Neural cell (in vitro differentiated cells): ENCODE results near the gene CNNM3. TPM values are rescaled to one million over a fixed set of nuclear protein-coding genes. Genes with fewer than 3 reads are reported as not detected.

Experiments
- H2AFZ ChIP-seq: fragments of 200-600, 300-800 bp; sonication (generic), shearing (Covaris generic); 2 replicates; pipeline ENCODE4 v1.6.0; 2014; ENCODE audit warnings: low read depth, mild to moderate bottlenecking, antibody characterized with exemption, low read length, moderate library complexity
- H3F3A ChIP-seq: fragments of 200-600 bp; shearing (Covaris generic); 2 replicates; pipeline ENCODE4 v1.6.1; 2016; ENCODE audit warnings: mild to moderate bottlenecking, moderate library complexity, mixed read lengths, antibody characterized with exemption, low read length; ENCODE audit not compliant: insufficient read depth, poor library complexity, severe bottlenecking
- H3K27ac ChIP-seq: fragments of 200-600, 300-800 bp; sonication (generic), shearing (Covaris generic); 2 replicates; pipeline ENCODE4 v1.5.1; 2014; ENCODE audit warnings: mild to moderate bottlenecking, low read length, moderate library complexity
- H3K27me3 ChIP-seq: fragments of 300-800, 200-600 bp; sonication (generic), shearing (Covaris generic); 2 replicates; pipeline ENCODE4 v1.6.0; 2014; ENCODE audit warnings: mild to moderate bottlenecking, low read depth, low read length, moderate library complexity; ENCODE audit not compliant: insufficient read depth
- H3K36me3 ChIP-seq: fragments of 300-800, 200-600 bp; sonication (generic), shearing (Covaris generic); 2 replicates; pipeline ENCODE4 v1.5.1; 2014; ENCODE audit warnings: mild to moderate bottlenecking, antibody characterized with exemption, low read length, moderate library complexity; ENCODE audit not compliant: insufficient read depth
- H3K4me2 ChIP-seq: fragments of 300-800, 200-600 bp; sonication (generic), shearing (Covaris generic); 2 replicates; pipeline ENCODE4 v1.6.0; 2014; ENCODE audit warnings: mild to moderate bottlenecking, low read length
- H3K4me3 ChIP-seq: fragments of 300-800, 200-600 bp; sonication (generic), shearing (Covaris generic); 2 replicates; pipeline ENCODE4 v1.5.1; 2014; ENCODE audit warnings: mild to moderate bottlenecking, low read length, moderate library complexity
- H3K79me2 ChIP-seq: fragments of 200-600 bp; shearing (Covaris generic); replicated peaks from 2 replicates; pipeline ENCODE4 v1.6.0; 2014; ENCODE audit warnings: mild to moderate bottlenecking, low read length, moderate library complexity; ENCODE audit not compliant: insufficient read depth
- H3K9ac ChIP-seq: fragments of 300-800, 200-600 bp; sonication (generic), shearing (Covaris generic); 2 replicates; pipeline ENCODE4 v1.6.1; 2016; ENCODE audit warnings: mild to moderate bottlenecking, low read length, mixed read lengths
- H3K9me2 ChIP-seq: fragments of 200-600 bp; shearing (Covaris generic); 2 replicates; pipeline ENCODE4 v1.6.1; 2016; ENCODE audit warnings: mild to moderate bottlenecking, low read length, mixed read lengths; ENCODE audit not compliant: insufficient read depth
- H3K9me3 ChIP-seq: fragments of 200-600, 300-800 bp; sonication (generic), shearing (Covaris generic); 2 replicates; pipeline ENCODE4 v1.6.1; 2016; ENCODE audit warnings: mild to moderate bottlenecking, mixed run types, low read length, moderate library complexity, mixed read lengths
- H4K20me1 ChIP-seq: fragments of 200-600 bp; shearing (Covaris generic); 2 replicates; pipeline ENCODE4 v1.6.1; 2016; ENCODE audit warnings: mild to moderate bottlenecking, mixed run types; ENCODE audit not compliant: insufficient read depth
- CTCF ChIP-seq: fragments of 450-650 bp; IDR thresholded peaks from 2 replicates; pipeline ENCODE4 v1.5.1; 2014; ENCODE audit warnings: antibody characterized with exemption, mild to moderate bottlenecking, moderate library complexity; ENCODE audit not compliant: poor library complexity, severe bottlenecking
- EP300 ChIP-seq: fragments of 450-650 bp; conservative IDR thresholded peaks from 2 replicates; pipeline ENCODE4 v1.6.1; 2014; ENCODE audit warnings: antibody characterized with exemption, mild to moderate bottlenecking, moderate library complexity; ENCODE audit not compliant: poor library complexity, severe bottlenecking
- EZH2 ChIP-seq: fragments of 200-600, 300-800 bp; shearing (Covaris generic), sonication (generic); IDR thresholded peaks from 2 replicates; pipeline ENCODE4 v1.6.1; 2014; ENCODE audit warnings: antibody characterized with exemption, low read length, borderline replicate concordance, mild to moderate bottlenecking; ENCODE audit not compliant: insufficient read depth, poor library complexity, severe bottlenecking
- MXI1 ChIP-seq: fragments of 450-650 bp; conservative IDR thresholded peaks from 2 replicates; pipeline ENCODE4 v1.6.1; 2014; ENCODE audit warnings: antibody characterized with exemption, mild to moderate bottlenecking; ENCODE audit not compliant: poor library complexity, severe bottlenecking
- POLR2AphosphoS5 ChIP-seq: IDR thresholded peaks from 2 replicates; pipeline ENCODE4 v1.6.1; 2012
- RAD21 ChIP-seq: fragments of 450-650 bp; conservative IDR thresholded peaks from 2 replicates; pipeline ENCODE4 v1.6.1; 2014; ENCODE audit warnings: antibody characterized with exemption, mild to moderate bottlenecking, moderate library complexity
- REST ChIP-seq: IDR thresholded peaks from 2 replicates; pipeline ENCODE4 v1.6.1; 2012; ENCODE audit warnings: borderline replicate concordance
- SMC3 ChIP-seq: fragments of 450-650 bp; conservative IDR thresholded peaks from 2 replicates; pipeline ENCODE4 v1.6.1; 2014; ENCODE audit warnings: antibody characterized with exemption, mild to moderate bottlenecking, moderate library complexity; ENCODE audit not compliant: poor library complexity
- TAF1 ChIP-seq: IDR thresholded peaks from 2 replicates; pipeline ENCODE4 v1.6.1; 2012; ENCODE audit warnings: low read depth
- polyA plus RNA-seq: library from polyadenylated mRNA; depleted of rRNA; stranded (reverse); fragments of >200 nt; gene quantifications from 2 replicates; pipeline ENCODE4 v1.2.3, GENCODE V29; 2014

The CNNM3 gene
- polyA plus RNA-seq, 1 donor from 2014 or later, result 9.6 TPM

- Histone ChIP-seq H3K27me3 (no peaks in the 10 kb centered on the region), H3K79me2 (peaks cover 5% of the 10 kb centered on the region), H3K4me2 (no peak overlapping the region), H3K9me3 (no peaks in the 10 kb centered on the region), H3K27ac (no peak overlapping the region), H3K36me3 (peaks cover 7% of the 10 kb centered on the region), H3F3A (no peaks in the 10 kb centered on the region), H2AFZ (no peak overlapping the region), H3K4me3 (no peak overlapping the region), H3K9me2 (no peaks in the 10 kb centered on the region), H4K20me1 (no peaks in the 10 kb centered on the region), H3K9ac (no peak overlapping the region)
- no peak for TF ChIP-seq EP300
- no peak for TF ChIP-seq TAF1
- no peak for TF ChIP-seq POLR2AphosphoS5
- TF ChIP-seq RAD21, result no peak
- TF ChIP-seq CTCF, result no peak
- TF ChIP-seq MXI1, result no peak
- TF ChIP-seq REST, result no peak
- no peak for TF ChIP-seq EZH2
- TF ChIP-seq SMC3, result no peak
Observed at GRCh38 chr2:96825057-96825456, 9.0 kb downstream of the CNNM3 start.

GRCh38 chr2:96826546-96827278 lies 10.6 kb downstream of the CNNM3 start:
- Histone ChIP-seq H3K79me2 (no peaks in the 10 kb centered on the region), H3K4me2 (no peak overlapping the region), H3K9me3 (no peaks in the 10 kb centered on the region), H3K27ac (no peak overlapping the region), H3K4me3 (no peak overlapping the region), H3K9me2 (no peaks in the 10 kb centered on the region), H3K36me3 (peaks cover 10% of the 10 kb centered on the region), H2AFZ (no peak overlapping the region), H3F3A (no peaks in the 10 kb centered on the region), H3K9ac (no peak overlapping the region), H3K27me3 (no peaks in the 10 kb centered on the region), H4K20me1 (no peaks in the 10 kb centered on the region)
- TF ChIP-seq TAF1 (no peak), EZH2 (no peak), POLR2AphosphoS5 (no peak), EP300 (no peak), CTCF (no peak), REST (no peak), MXI1 (no peak), SMC3 (no peak), RAD21 (no peak)
